Right lobe of liver (tissue), 4 donors: ENCODE data around the gene HS6ST3.

Source experiments
- POLR2A ChIP-seq: fragments of 450-650 bp; IDR thresholded peaks from one replicate; pipeline ENCODE4 v1.6.1; 2017; ENCODE audit warnings: antibody characterized with exemption, mild to moderate bottlenecking
- TF ChIP-seq, protein P1 (sequence below), 4 donors: fragments of 200-600 bp in 3 of 4; fragments of 450-650 bp in 1 of 4; IDR thresholded peaks; one replicate each; pipeline versions ENCODE4 v1.5.1 to v1.8.0; 2016 to 2022; ENCODE audit warnings: antibody characterized with exemption in 4 of 4, mild to moderate bottlenecking in 2 of 4
- donor health status: DM: no; HTN: no; CAD: no.
- donor health status: DM: no; HTN: no; CAD: no.
- donor health status: DM: no; HTN: yes; CAD: no.

DNA sequence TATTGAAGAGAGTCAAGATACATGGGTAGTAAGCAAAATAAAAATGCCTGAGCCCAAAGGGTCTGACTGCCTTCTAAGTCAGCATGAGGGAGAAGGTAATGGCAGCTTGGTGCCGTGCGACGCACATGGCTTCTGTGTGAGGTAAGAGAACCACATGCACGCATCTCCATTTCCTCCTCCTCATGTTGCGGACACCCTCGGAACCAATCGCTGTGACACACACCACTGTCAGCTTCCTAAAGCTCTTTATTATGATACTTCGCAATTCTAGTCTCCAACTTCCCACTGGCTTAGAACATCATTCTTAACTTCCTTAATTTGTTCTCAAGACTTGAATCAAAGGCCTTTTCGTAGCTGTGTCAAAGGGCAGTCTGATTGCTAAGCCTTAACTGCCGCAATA is 734.2 kb downstream of the HS6ST3 start:
- TF ChIP-seq, protein P1, sequence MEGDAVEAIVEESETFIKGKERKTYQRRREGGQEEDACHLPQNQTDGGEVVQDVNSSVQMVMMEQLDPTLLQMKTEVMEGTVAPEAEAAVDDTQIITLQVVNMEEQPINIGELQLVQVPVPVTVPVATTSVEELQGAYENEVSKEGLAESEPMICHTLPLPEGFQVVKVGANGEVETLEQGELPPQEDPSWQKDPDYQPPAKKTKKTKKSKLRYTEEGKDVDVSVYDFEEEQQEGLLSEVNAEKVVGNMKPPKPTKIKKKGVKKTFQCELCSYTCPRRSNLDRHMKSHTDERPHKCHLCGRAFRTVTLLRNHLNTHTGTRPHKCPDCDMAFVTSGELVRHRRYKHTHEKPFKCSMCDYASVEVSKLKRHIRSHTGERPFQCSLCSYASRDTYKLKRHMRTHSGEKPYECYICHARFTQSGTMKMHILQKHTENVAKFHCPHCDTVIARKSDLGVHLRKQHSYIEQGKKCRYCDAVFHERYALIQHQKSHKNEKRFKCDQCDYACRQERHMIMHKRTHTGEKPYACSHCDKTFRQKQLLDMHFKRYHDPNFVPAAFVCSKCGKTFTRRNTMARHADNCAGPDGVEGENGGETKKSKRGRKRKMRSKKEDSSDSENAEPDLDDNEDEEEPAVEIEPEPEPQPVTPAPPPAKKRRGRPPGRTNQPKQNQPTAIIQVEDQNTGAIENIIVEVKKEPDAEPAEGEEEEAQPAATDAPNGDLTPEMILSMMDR (IDR thresholded peaks at IDR 0.05) = no peak
- TF ChIP-seq POLR2A = no peak
